ENCODE measurements around the gene CSPG5. TPM values are rescaled to one million over a fixed set of nuclear protein-coding genes. Genes with fewer than 3 reads are reported as not detected.

The CSPG5 gene
- total RNA-seq, result not detected in 2 replicates

DNA sequence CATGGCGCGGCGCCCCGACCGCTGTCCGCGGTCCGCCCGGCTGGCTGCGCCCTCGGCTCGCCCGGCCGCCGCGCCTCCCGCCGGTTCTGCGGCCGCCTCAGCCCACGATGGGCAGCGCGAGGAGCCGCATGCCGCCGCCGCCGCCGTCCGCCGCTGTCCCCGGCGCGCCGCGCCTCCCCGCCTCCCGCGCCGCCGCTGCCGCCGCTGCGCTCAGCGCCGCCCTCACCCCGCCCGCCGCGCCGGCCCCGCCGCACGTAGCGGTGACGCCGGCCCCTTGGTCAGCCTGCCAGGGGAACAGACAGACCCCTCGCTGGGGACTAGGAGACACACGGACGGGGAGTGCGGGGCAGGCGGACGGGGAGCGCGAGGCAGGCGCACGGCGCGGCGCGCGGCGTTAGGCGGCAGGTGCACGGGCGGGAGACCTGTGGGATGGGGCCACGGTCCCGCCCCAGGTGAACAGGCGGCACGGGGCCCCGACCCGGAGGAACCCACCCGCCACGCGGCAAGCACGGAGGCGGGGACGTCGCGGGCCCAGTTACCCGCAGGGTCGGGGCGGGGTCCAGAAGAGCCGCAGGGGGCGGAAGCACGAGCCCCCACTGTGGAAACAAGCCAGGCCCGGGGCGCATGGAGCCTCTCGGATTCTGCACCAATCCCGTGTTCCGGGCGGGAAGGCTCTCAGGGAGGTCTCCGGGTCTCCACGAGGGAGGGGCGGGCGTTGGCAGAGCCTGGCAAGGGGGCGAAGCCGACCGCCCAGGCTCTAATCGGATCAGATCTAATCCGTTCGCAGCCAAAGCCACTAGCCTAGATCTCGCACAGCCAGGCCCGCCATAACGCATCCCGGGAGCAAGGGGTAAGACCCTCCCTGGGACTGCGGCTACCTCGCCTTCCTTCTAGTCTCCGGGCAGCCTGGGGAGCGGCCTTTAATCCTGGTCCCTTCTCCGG lies at the start of gene CSPG5:
CSPG5 (minus strand) TSS at position 175 of the 942 bp plus-strand sequence; CDS start at position 3, 172 bp downstream.

GRCh38 chr3:47513125-47513929 lies 65.3 kb downstream of the CSPG5 start, which contains the start of gene ELP6:
TSS of gene ELP6 (minus strand) at chr3:47513712. CDS start at chr3:47513590, 122 bp downstream.

Other genes starting within 250 kb of the CSPG5 start
- gene PTPN23, start 197.8 kb downstream of the CSPG5 start, total RNA-seq, result 29.6 and 59.0 TPM in 2 replicates
- gene SCAP, start 102.9 kb downstream of the CSPG5 start, total RNA-seq, result 90.2 and 91.1 TPM in 2 replicates
- gene ELP6, start 65.2 kb downstream of the CSPG5 start, total RNA-seq, result 32.5 and 39.9 TPM in 2 replicates
- 38.0 and 52.8 TPM in 2 replicates for gene SMARCC1, start 203.0 kb upstream of the CSPG5 start, total RNA-seq
- 69.4 and 75.0 TPM in 2 replicates for gene DHX30, start 224.3 kb upstream of the CSPG5 start, total RNA-seq